ENCODE data around the gene RAD51AP1.

Gene RAD51AP1

DNA sequence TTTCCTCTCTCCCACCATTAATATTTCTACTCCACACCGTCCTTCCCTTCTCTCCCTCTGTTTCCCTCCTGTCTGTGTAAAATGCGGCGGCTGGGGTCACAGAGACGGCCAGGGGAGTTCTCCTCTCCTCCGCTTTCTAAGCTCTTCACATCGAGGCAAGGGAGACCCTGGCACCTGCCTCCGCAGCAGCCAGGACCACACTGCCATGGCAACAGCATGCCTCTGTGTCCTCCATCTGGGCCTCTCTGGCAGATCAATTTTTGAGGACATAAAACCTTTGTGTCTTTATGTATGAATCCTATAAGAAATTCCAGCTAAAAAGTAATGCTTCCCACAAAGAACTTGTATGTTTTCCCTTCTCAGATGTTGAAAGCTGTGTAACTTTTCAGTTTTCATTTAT is 64.7 kb downstream of the RAD51AP1 start:
- no peak for DNase-seq

DNA sequence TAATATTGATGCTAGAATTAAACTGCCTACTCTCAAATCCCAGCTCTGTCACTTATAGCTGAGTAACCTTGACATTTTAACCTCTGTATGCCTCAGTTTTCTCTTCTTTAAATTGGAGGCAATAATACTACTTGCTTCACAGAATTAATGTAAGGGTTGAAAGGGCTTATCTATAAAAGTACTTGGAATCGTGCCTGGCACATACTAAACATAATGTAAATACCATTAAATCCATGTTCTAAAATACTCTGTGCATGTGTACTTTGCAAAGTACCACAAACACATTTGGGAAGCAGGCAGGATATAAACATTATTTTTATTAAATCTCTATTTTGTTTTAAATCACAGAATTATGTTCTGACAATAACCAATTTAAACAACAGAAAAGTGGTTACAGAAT is 65.3 kb downstream of the RAD51AP1 start:
- no peak for DNase-seq

DNA sequence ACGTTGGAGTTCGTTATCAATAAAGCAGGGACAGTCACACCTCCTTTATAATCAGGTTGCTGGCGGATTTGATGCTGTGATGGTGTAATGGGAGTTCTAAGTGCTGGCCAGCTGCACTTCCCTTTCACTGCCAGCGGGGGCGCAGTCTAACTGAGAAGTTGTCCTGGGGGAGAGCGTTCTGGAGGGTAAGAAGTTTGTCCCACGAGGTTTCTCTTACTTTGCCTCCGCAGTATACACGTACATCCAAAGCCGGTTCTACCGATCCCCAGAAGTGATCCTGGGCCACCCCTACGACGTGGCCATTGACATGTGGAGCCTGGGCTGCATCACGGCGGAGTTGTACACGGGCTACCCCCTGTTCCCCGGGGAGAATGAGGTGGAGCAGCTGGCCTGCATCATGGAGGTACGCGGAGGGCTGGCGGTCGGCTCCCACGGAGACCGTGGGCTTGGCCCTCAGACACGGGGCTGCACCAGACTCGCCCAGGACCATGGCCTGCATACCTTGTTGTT is 66.0 kb downstream of the RAD51AP1 start:
- peak; percentile 45 for DNase-seq

DNA sequence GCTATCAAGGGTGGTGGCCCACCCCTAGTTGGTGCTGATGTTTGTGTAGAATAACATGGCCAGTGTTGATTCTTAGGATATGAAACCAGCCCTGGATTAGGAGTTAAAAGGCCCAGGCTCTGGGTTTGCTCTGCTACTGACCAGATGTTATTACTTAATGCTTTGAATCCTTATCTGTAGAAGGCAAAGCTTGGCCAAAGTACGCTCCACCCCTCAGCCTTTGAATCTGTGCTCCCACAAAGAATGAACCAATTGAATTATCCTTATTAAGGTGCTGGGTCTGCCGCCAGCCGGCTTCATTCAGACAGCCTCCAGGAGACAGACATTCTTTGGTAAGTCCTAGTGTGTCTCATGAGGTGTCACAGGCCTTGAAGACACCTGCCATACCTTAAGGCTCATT is 68.4 kb downstream of the RAD51AP1 start:
- no peak for DNase-seq

DNA sequence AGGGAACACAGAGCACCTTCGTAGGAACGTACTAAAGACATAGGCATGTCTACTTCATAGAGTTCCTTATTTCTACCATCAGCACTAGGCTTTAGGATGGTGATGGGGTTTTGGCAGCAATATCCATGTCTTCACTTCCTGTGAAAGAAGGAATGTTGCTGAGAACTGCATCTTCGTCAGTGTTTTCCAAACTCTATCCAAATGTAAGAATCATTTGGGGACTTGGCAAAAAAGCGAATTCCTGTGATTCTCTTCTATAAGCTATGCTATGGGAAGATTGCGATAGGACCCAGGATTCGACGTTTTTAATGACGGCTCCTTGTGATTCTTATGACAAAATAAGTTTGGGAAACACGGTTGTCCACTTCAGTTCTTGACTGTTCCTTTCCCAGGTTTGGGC is 70.4 kb downstream of the RAD51AP1 start:
- DNase-seq: no peak

Data from NK-92 treated with Interleukin-12 subunit alpha and Interleukin-12 subunit beta, amount 100 ng/mL, for 24 hours (cell line).